GM23338 (cell line): ENCODE results near the gene YWHAH. TPM values are rescaled to one million over a fixed set of nuclear protein-coding genes. Genes with fewer than 3 reads are reported as not detected.

ENCODE experiments used
- ATAC-seq: fragments of 200-7000 bp; cut with Tn5 transposase; 3 replicates; pipeline ENCODE4 v1.9.1; 2020
- DNase-seq: peaks from one replicate; pipeline ENCODE4 v3.0.0-alpha.2; 2015; ENCODE audit warnings: low spot score
- H2AFZ ChIP-seq: fragments of 200-600 bp; sonication (generic); 2 replicates; pipeline ENCODE4 v1.8.0; 2016; ENCODE audit warnings: antibody characterized with exemption, mild to moderate bottlenecking, moderate library complexity
- H3F3A ChIP-seq: fragments of 200-600 bp; sonication (generic); replicated peaks from 2 replicates; pipeline ENCODE4 v1.8.0; 2017; ENCODE audit warnings: antibody characterized with exemption, mixed run types, low read depth
- H3K27ac ChIP-seq: fragments of 200-600 bp; sonication (generic); 2 replicates; pipeline ENCODE4 v1.6.1; 2016; ENCODE audit warnings: low read depth
- H3K27me3 ChIP-seq: fragments of 200-600 bp; sonication (generic); 2 replicates; pipeline ENCODE4 v1.8.0; 2016; ENCODE audit warnings: mild to moderate bottlenecking, mixed run types, moderate library complexity; ENCODE audit not compliant: insufficient read depth
- H3K36me3 ChIP-seq: fragments of 200-600 bp; sonication (generic); 2 replicates; pipeline ENCODE4 v1.8.0; 2016; ENCODE audit warnings: mild to moderate bottlenecking; ENCODE audit not compliant: insufficient read depth
- H3K4me1 ChIP-seq: fragments of 200-600 bp; sonication (generic); 2 replicates; pipeline ENCODE4 v1.8.0; 2016; ENCODE audit warnings: mild to moderate bottlenecking, moderate library complexity; ENCODE audit not compliant: insufficient read depth
- H3K4me2 ChIP-seq: fragments of 200-600 bp; sonication (generic); 2 replicates; pipeline ENCODE4 v1.7.1; 2017; ENCODE audit warnings: mixed run types
- H3K4me3 ChIP-seq: fragments of 200-600 bp; sonication (generic); 2 replicates; pipeline ENCODE4 v1.6.1; 2016; ENCODE audit warnings: mixed run types
- H3K79me2 ChIP-seq: fragments of 200-600 bp; sonication (generic); replicated peaks from 2 replicates; pipeline ENCODE4 v1.8.0; 2017; ENCODE audit warnings: mild to moderate bottlenecking; ENCODE audit not compliant: insufficient read depth
- H3K9me2 ChIP-seq: fragments of 200-600 bp; sonication (generic); 2 replicates; pipeline ENCODE4 v1.8.0; 2017; ENCODE audit not compliant: insufficient read depth
- H4K20me1 ChIP-seq: fragments of 200-600 bp; sonication (generic); replicated peaks from 2 replicates; pipeline ENCODE4 v1.8.0; 2017; ENCODE audit warnings: mild to moderate bottlenecking; ENCODE audit not compliant: insufficient read depth
- H3K27ac Mint-ChIP-seq: 2 replicates; pipeline ENCODE4 v1.8.0; 2020; ENCODE audit warnings: inconsistent platforms, mild to moderate bottlenecking, moderate library complexity, mixed read lengths
- H3K27me3 Mint-ChIP-seq: 3 replicates; pipeline ENCODE4 v1.8.0; 2022; ENCODE audit warnings: low read depth, mild to moderate bottlenecking, moderate library complexity, mixed read lengths, inconsistent platforms; ENCODE audit not compliant: insufficient read depth, poor library complexity
- H3K36me3 Mint-ChIP-seq: 3 replicates; pipeline ENCODE4 v1.8.0; 2021; ENCODE audit warnings: low read depth, mild to moderate bottlenecking, inconsistent platforms, moderate library complexity, mixed read lengths
- H3K4me1 Mint-ChIP-seq: 3 replicates; pipeline ENCODE4 v1.8.0; 2020; ENCODE audit warnings: mild to moderate bottlenecking, inconsistent platforms, mixed read lengths
- H3K4me3 Mint-ChIP-seq: 3 replicates; pipeline ENCODE4 v1.8.0; 2021; ENCODE audit warnings: moderate library complexity, mild to moderate bottlenecking, inconsistent platforms, mixed read lengths
- H3K9me3 Mint-ChIP-seq: 3 replicates; pipeline ENCODE4 v1.8.0; 2020; ENCODE audit warnings: moderate library complexity, mild to moderate bottlenecking, inconsistent platforms, mixed read lengths
- CREB1 ChIP-seq: fragments of 250-450 bp; sonication (Bioruptor Pico); IDR thresholded peaks from 2 replicates; pipeline ENCODE4 v1.5.0; 2020; ENCODE audit warnings: low read depth, mild to moderate bottlenecking, moderate library complexity
- ETS1 ChIP-seq: IDR thresholded peaks from 2 replicates; pipeline ENCODE4 v1.6.1; 2016; ENCODE audit warnings: antibody characterized with exemption
- EZH2 ChIP-seq: fragments of 200-600 bp; sonication (generic); IDR thresholded peaks from one replicate; pipeline ENCODE4 v1.8.0; 2017; ENCODE audit warnings: antibody characterized with exemption, mild to moderate bottlenecking, low read depth; ENCODE audit not compliant: unreplicated experiment
- EZH2phosphoT487 ChIP-seq: fragments of 200-600 bp; sonication (generic); IDR thresholded peaks from one replicate; pipeline ENCODE4 v1.8.1; 2018; ENCODE audit warnings: antibody characterized with exemption; ENCODE audit not compliant: unreplicated experiment
- JUNB ChIP-seq: IDR thresholded peaks from one replicate; pipeline ENCODE4 v1.6.1; 2016; ENCODE audit warnings: antibody characterized with exemption; ENCODE audit not compliant: unreplicated experiment
- NANOG ChIP-seq: IDR thresholded peaks from 2 replicates; pipeline ENCODE4 v1.6.1; 2016; ENCODE audit warnings: antibody characterized with exemption, borderline replicate concordance
- POLR2AphosphoS5 ChIP-seq: IDR thresholded peaks from 2 replicates; pipeline ENCODE4 v1.6.1; 2016; ENCODE audit warnings: antibody characterized with exemption, low read depth
- STAT1 ChIP-seq: IDR thresholded peaks from one replicate; pipeline ENCODE4 v1.6.1; 2016; ENCODE audit warnings: antibody characterized with exemption; ENCODE audit not compliant: unreplicated experiment
- ZNF114 ChIP-seq: fragments of 250-450 bp; sonication (Bioruptor Pico); IDR thresholded peaks from 2 replicates; pipeline ENCODE4 v1.5.0; 2020; ENCODE audit warnings: mild to moderate bottlenecking, moderate library complexity
- ZNF331 ChIP-seq: fragments of 250-450 bp; sonication (Bioruptor Pico); IDR thresholded peaks from 2 replicates; pipeline ENCODE4 v1.5.0; 2020; ENCODE audit warnings: low read depth, mild to moderate bottlenecking, moderate library complexity
- ZNF462 ChIP-seq: fragments of 250-450 bp; sonication (Bioruptor Pico); IDR thresholded peaks from 2 replicates; pipeline ENCODE4 v1.5.0; 2020; ENCODE audit warnings: mild to moderate bottlenecking, moderate library complexity
- polyA plus RNA-seq: library from polyadenylated mRNA; unstranded; fragments of >200 nt; fragmentation: Nextera tagmentation; extraction: Ambion mirVana; gene quantifications from 2 replicates; pipeline ENCODE4 v1.2.1, GENCODE V29; 2016
- total RNA-seq: library from RNA; depleted of rRNA; stranded (reverse); fragments of >200 nt; shearing (Covaris generic); gene quantifications from 2 replicates; pipeline ENCODE4 v1.2.3, GENCODE V29; 2014
- TF ChIP-seq, protein P1 (sequence below): IDR thresholded peaks from one replicate; pipeline ENCODE4 v1.6.1; 2018; ENCODE audit warnings: antibody characterized with exemption; ENCODE audit not compliant: unreplicated experiment
- TF ChIP-seq, protein P2 (sequence below), 2 experiments: fragments of 200-600 bp in 1 of 2; sonication (generic) in 1 of 2; conservative IDR thresholded peaks; 2 replicates each; pipeline versions ENCODE4 v1.5.1 to v1.6.1; 2016 to 2017; ENCODE audit warnings: antibody characterized with exemption in 2 of 2, low read depth in 2 of 2, mild to moderate bottlenecking in 2 of 2, moderate library complexity in 1 of 2

YWHAH gene
- total and polyA plus RNA-seq, 2 experiments from 2014 or later: 277 to 283 TPM

GRCh38 chr22:31950226-31950625 is 5.9 kb downstream of the YWHAH start:
- Histone ChIP-seq H3K27me3 (no peaks in the 10 kb centered on the region), H3F3A (peaks cover 4% of the 10 kb centered on the region; the same call in 1 of the 2 replicates), H3K9me2 (no peaks in the 10 kb centered on the region), H4K20me1 (peaks cover 86% of the 10 kb centered on the region), H3K79me2 (peaks cover 100% of the 10 kb centered on the region), H3K4me2 (no peak overlapping the region), H3K4me1 (peaks cover 37% of the 10 kb centered on the region), H3K27ac (0 out of 2 replicates have a peak overlapping the region, but pooled peaks have one; percentile 67), H3K36me3 (peaks cover 31% of the 10 kb centered on the region), H2AFZ (no peak overlapping the region), H3K4me3 (no peak overlapping the region)
- peaks cover 44% of the 10 kb centered on the region for H3K4me1 Mint-ChIP-seq
- DNase-seq (no peak), ATAC-seq (no peak)
- no peak overlapping the region for H3K4me3 Mint-ChIP-seq
- no peaks in the 10 kb centered on the region for H3K9me3 Mint-ChIP-seq
- no peaks in the 10 kb centered on the region for H3K27me3 Mint-ChIP-seq
- H3K27ac Mint-ChIP-seq: peak overlapping the region; percentile 20; the same call in 1 of the 2 replicates
- TF ChIP-seq ETS1 (no peak), ZNF331 (CRISPR knock-in tag) (no peak), ZNF114 (no peak), NANOG (no peak), JUNB (no peak), STAT1 (no peak), CREB1 (no peak), POLR2AphosphoS5 (no peak), EZH2 (no peak), EZH2phosphoT487 (no peak), ZNF462 (CRISPR knock-in tag) (no peak)
- TF ChIP-seq, protein P1, sequence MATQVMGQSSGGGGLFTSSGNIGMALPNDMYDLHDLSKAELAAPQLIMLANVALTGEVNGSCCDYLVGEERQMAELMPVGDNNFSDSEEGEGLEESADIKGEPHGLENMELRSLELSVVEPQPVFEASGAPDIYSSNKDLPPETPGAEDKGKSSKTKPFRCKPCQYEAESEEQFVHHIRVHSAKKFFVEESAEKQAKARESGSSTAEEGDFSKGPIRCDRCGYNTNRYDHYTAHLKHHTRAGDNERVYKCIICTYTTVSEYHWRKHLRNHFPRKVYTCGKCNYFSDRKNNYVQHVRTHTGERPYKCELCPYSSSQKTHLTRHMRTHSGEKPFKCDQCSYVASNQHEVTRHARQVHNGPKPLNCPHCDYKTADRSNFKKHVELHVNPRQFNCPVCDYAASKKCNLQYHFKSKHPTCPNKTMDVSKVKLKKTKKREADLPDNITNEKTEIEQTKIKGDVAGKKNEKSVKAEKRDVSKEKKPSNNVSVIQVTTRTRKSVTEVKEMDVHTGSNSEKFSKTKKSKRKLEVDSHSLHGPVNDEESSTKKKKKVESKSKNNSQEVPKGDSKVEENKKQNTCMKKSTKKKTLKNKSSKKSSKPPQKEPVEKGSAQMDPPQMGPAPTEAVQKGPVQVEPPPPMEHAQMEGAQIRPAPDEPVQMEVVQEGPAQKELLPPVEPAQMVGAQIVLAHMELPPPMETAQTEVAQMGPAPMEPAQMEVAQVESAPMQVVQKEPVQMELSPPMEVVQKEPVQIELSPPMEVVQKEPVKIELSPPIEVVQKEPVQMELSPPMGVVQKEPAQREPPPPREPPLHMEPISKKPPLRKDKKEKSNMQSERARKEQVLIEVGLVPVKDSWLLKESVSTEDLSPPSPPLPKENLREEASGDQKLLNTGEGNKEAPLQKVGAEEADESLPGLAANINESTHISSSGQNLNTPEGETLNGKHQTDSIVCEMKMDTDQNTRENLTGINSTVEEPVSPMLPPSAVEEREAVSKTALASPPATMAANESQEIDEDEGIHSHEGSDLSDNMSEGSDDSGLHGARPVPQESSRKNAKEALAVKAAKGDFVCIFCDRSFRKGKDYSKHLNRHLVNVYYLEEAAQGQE: no peak
- TF ChIP-seq, protein P2, sequence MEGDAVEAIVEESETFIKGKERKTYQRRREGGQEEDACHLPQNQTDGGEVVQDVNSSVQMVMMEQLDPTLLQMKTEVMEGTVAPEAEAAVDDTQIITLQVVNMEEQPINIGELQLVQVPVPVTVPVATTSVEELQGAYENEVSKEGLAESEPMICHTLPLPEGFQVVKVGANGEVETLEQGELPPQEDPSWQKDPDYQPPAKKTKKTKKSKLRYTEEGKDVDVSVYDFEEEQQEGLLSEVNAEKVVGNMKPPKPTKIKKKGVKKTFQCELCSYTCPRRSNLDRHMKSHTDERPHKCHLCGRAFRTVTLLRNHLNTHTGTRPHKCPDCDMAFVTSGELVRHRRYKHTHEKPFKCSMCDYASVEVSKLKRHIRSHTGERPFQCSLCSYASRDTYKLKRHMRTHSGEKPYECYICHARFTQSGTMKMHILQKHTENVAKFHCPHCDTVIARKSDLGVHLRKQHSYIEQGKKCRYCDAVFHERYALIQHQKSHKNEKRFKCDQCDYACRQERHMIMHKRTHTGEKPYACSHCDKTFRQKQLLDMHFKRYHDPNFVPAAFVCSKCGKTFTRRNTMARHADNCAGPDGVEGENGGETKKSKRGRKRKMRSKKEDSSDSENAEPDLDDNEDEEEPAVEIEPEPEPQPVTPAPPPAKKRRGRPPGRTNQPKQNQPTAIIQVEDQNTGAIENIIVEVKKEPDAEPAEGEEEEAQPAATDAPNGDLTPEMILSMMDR (conservative IDR thresholded peaks at IDR 0.05; ENCODE audit: low read depth in 2 of 2): no peak
- peaks cover 57% of the 10 kb centered on the region for H3K36me3 Mint-ChIP-seq
